ENCODE measurements around the gene GLIS1.

- TF ChIP-seq EZH2 (optimal IDR thresholded peaks at IDR 0.05; ENCODE audit: low read depth, low read length) = no peak
- TF ChIP-seq CTCF (IDR thresholded peaks at IDR 0.05; ENCODE audit: low read length) = no peak
These were observed 154.2 kb downstream of the GLIS1 start for GRCh38 chr1:53584777-53585107.
